ENCODE results near the gene DNER.

Gene DNER

GRCh38 chr2:229684942-229685562, 29.3 kb downstream of the DNER start:
- no peak for TF ChIP-seq CTCF (IDR thresholded peaks at IDR 0.05; ENCODE audit: low read depth, low read length)
- DNase-seq (ENCODE audit: low read depth in 2 of 2): no peak
- no peak overlapping the region for H3K4me3 ChIP-seq (replicated peaks in 1 of 2; ENCODE audit: low read depth in 2 of 2, low read length in 2 of 2)

- TF ChIP-seq CTCF (IDR thresholded peaks at IDR 0.05; ENCODE audit: low read depth, low read length): no peak
- H3K4me3 ChIP-seq (replicated peaks in 1 of 2; ENCODE audit: low read depth in 2 of 2, low read length in 2 of 2): no peak overlapping the region
- DNase-seq (ENCODE audit: low read depth in 2 of 2): no peak
Measured at GRCh38 chr2:229679393-229680125, 34.8 kb downstream of the DNER start.

- H3K4me3 ChIP-seq (replicated peaks in 1 of 2; ENCODE audit: low read depth in 2 of 2, low read length in 2 of 2): no peak overlapping the region
- no peak for DNase-seq (ENCODE audit: low read depth in 2 of 2)
- no peak for TF ChIP-seq CTCF (IDR thresholded peaks at IDR 0.05; ENCODE audit: low read depth, low read length)
Measured at GRCh38 chr2:229675569-229675968, 38.8 kb downstream of the DNER start.

- no peak overlapping the region for H3K4me3 ChIP-seq (replicated peaks in 1 of 2; ENCODE audit: low read depth in 2 of 2, low read length in 2 of 2)
- DNase-seq (ENCODE audit: low read depth in 2 of 2): no peak
- no peak for TF ChIP-seq CTCF (IDR thresholded peaks at IDR 0.05; ENCODE audit: low read depth, low read length)
Measured at GRCh38 chr2:229674830-229675530, 39.4 kb downstream of the DNER start.

GRCh38 chr2:229673676-229674075, 40.7 kb downstream of the DNER start:
- TF ChIP-seq CTCF (IDR thresholded peaks at IDR 0.05; ENCODE audit: low read depth, low read length): no peak
- DNase-seq (ENCODE audit: low read depth in 2 of 2): no peak
- H3K4me3 ChIP-seq (replicated peaks in 1 of 2; ENCODE audit: low read depth in 2 of 2, low read length in 2 of 2): no peak overlapping the region

GRCh38 chr2:229672021-229672420, 42.3 kb downstream of the DNER start:
- DNase-seq (ENCODE audit: low read depth in 2 of 2): no peak
- no peak overlapping the region for H3K4me3 ChIP-seq (replicated peaks in 1 of 2; ENCODE audit: low read depth in 2 of 2, low read length in 2 of 2)
- no peak for TF ChIP-seq CTCF (IDR thresholded peaks at IDR 0.05; ENCODE audit: low read depth, low read length)

Data from cardiac fibroblast (primary cell).